22Rv1 (cell line): ENCODE measurements around the gene ADAMTS17.

Experiments used
- ZFX ChIP-seq: fragments of 450-650 bp; IDR thresholded peaks from 2 replicates; pipeline ENCODE4 v1.6.1; 2017; ENCODE audit warnings: antibody characterized with exemption, borderline replicate concordance
- TF ChIP-seq, protein P1 (sequence below): fragments of 450-650 bp; IDR thresholded peaks from 2 replicates; pipeline ENCODE4 v1.5.1; 2017; ENCODE audit warnings: mild to moderate bottlenecking

DNA sequence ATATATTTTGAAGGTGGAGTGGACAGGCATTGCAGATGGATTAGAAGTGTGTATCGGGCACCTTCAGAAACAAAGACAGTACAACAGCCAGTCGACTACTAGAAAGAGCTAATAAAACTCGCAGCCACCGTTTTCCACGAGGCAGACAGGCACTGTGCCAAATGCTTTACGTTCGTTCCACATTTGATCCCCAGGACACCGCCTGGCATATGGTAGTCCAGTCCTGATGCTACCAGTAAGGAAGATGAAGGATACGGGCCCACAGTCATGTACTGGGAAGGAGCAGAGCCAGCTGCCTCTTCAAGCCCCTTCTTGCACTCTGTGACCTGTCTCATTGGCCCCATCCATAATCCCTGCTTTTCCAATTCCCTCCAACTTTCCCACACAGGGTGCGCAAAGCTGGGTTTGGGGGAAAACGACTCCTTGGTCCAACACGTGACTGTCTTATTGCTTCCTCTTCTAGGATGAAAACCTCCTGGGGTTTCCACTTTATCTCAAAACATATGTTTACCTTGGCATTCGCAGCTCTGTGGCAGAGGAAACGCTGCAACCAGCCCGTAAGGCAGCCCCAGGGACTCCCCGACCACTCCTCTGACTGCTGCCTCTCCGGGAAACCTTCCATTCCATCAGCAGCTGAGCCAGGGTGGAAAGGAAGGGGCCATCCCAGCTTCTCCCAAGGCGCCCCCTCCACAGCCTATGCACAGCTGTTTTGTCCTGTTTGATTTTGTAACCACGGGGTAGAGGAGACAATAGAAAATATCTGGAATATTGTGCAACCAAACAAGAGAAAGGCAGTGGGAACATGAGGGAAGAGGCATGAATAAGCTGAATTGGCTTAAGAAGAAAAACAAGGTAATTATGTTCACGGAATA lies 107.4 kb downstream of the ADAMTS17 start:
- TF ChIP-seq, protein P1, sequence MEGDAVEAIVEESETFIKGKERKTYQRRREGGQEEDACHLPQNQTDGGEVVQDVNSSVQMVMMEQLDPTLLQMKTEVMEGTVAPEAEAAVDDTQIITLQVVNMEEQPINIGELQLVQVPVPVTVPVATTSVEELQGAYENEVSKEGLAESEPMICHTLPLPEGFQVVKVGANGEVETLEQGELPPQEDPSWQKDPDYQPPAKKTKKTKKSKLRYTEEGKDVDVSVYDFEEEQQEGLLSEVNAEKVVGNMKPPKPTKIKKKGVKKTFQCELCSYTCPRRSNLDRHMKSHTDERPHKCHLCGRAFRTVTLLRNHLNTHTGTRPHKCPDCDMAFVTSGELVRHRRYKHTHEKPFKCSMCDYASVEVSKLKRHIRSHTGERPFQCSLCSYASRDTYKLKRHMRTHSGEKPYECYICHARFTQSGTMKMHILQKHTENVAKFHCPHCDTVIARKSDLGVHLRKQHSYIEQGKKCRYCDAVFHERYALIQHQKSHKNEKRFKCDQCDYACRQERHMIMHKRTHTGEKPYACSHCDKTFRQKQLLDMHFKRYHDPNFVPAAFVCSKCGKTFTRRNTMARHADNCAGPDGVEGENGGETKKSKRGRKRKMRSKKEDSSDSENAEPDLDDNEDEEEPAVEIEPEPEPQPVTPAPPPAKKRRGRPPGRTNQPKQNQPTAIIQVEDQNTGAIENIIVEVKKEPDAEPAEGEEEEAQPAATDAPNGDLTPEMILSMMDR, result no peak
- TF ChIP-seq ZFX, result no peak
